GM12878 (cell line): ENCODE data around the gene RBKS. TPM values are rescaled to one million over a fixed set of nuclear protein-coding genes. Genes with fewer than 3 reads are reported as not detected.

Source experiments
- ATAC-seq: fragments of 200-7000 bp; cut with Tn5 transposase; 3 replicates; pipeline ENCODE4 v1.9.1; 2020; ENCODE audit warnings: mild to moderate bottlenecking, moderate library complexity
- BruUV-seq: library from RNA; stranded (reverse); fragments of 400-500 nt; replicated peaks from 2 replicates; lab custom pipeline; 2021; lab: Mats Ljungman, UMichigan
- CTCF ChIA-PET: fragments of 300-600 bp; sonication (Branson Sonifier 250); formaldehyde crosslinking; extraction: SDS; loops from one replicate; lab custom pipeline; 2021; ENCODE audit warnings: inconsistent platforms; lab: Yijun Ruan, JAX
- POLR2A ChIA-PET: fragments of 350-600 bp; formaldehyde crosslinking; extraction: SDS; loops from one replicate; lab custom pipeline; 2021; ENCODE audit warnings: inconsistent platforms; lab: Charles Lee
- RAD21 ChIA-PET: fragments of 300-600 bp; sonication (Branson Sonifier 250); formaldehyde crosslinking; loops from one replicate; lab custom pipeline; 2023; ENCODE audit warnings: antibody characterized with exemption; ENCODE audit not compliant: unreplicated experiment; lab: Charles Lee
- SMC1A ChIA-PET: fragments of 300-600 bp; sonication (Branson Sonifier 250); formaldehyde crosslinking; loops from one replicate; lab custom pipeline; 2023; ENCODE audit not compliant: unreplicated experiment, uncharacterized antibody; lab: Charles Lee
- DNase-seq: peaks from one replicate; pipeline ENCODE4 v3.0.0-alpha.2; 2011; ENCODE audit warnings: low read depth, low spot score
- FAIRE-seq: peaks from 3 replicates; lab custom pipeline; 2011; peaks lifted over from hg19 to GRCh38; lab: Jason Lieb, UNC
- H2AFZ ChIP-seq: 2 replicates; pipeline ENCODE4 v1.6.0; 2011; ENCODE audit warnings: low read depth, low read length, control low read depth; ENCODE audit not compliant: control insufficient read depth
- H3K27ac ChIP-seq: 2 replicates; pipeline ENCODE4 v1.5.1; 2011; ENCODE audit warnings: control low read depth; ENCODE audit not compliant: control insufficient read depth, insufficient read depth
- H3K27me3 ChIP-seq, 2 experiments: replicated peaks in 1 of 2; 2 replicates each; pipeline versions ENCODE4 v1.6.0 to v1.6.1; 2011; ENCODE audit warnings: low read length in 1 of 2; ENCODE audit not compliant: control insufficient read depth in 2 of 2, insufficient read depth in 2 of 2
- H3K36me3 ChIP-seq, 2 experiments: 2 replicates each; pipeline ENCODE4 v1.5.1; 2011; ENCODE audit warnings: low read length in 1 of 2; ENCODE audit not compliant: control insufficient read depth in 2 of 2, insufficient read depth in 2 of 2
- H3K4me1 ChIP-seq: 2 replicates; pipeline ENCODE4 v1.6.1; 2011; ENCODE audit warnings: mild to moderate bottlenecking, low read length, moderate library complexity, mixed read lengths; ENCODE audit not compliant: control insufficient read depth, insufficient read depth
- H3K4me2 ChIP-seq: 2 replicates; pipeline ENCODE4 v1.6.0; 2011; ENCODE audit warnings: control low read depth; ENCODE audit not compliant: control insufficient read depth, insufficient read depth
- H3K4me3 ChIP-seq: fragments of 200-600 bp; sonication (generic); 2 replicates; pipeline ENCODE4 v1.5.1; 2016
- H3K79me2 ChIP-seq: 2 replicates; pipeline ENCODE4 v1.6.0; 2011; ENCODE audit warnings: low read length; ENCODE audit not compliant: control insufficient read depth, insufficient read depth
- H3K9ac ChIP-seq: 2 replicates; pipeline ENCODE4 v1.8.0; 2011; ENCODE audit warnings: low read length, control low read depth, mixed read lengths; ENCODE audit not compliant: control insufficient read depth, insufficient read depth
- H3K9me3 ChIP-seq: replicated peaks from 3 replicates; pipeline ENCODE4 v1.5.1; 2011; ENCODE audit warnings: mild to moderate bottlenecking, low read length; ENCODE audit not compliant: control insufficient read depth, insufficient read depth
- H4K20me1 ChIP-seq: 2 replicates; pipeline ENCODE4 v1.6.0; 2011; ENCODE audit not compliant: control insufficient read depth, insufficient read depth
- BCLAF1 ChIP-seq: fragments of 450-650 bp; IDR thresholded peaks from 2 replicates; pipeline ENCODE4 v1.6.1; 2017; ENCODE audit warnings: antibody characterized with exemption, mild to moderate bottlenecking, moderate library complexity
- BMI1 ChIP-seq: fragments of 450-650 bp; IDR thresholded peaks from 2 replicates; pipeline ENCODE4 v1.6.1; 2016; ENCODE audit warnings: mild to moderate bottlenecking, moderate library complexity, borderline replicate concordance
- DPF2 ChIP-seq: fragments of 450-650 bp; IDR thresholded peaks from 2 replicates; pipeline ENCODE4 v1.6.1; 2017; ENCODE audit warnings: mild to moderate bottlenecking
- E2F4 ChIP-seq: IDR thresholded peaks from 2 replicates; pipeline ENCODE4 v1.6.1; 2012; ENCODE audit warnings: low read depth, low read length, improper control_type of control experiment
- ESRRA ChIP-seq: IDR thresholded peaks from 2 replicates; pipeline ENCODE4 v1.6.1; 2012; ENCODE audit warnings: mild to moderate bottlenecking, low read length, improper control_type of control experiment
- HDAC6 ChIP-seq: fragments of 200-600 bp; sonication (generic); IDR thresholded peaks from one replicate; pipeline ENCODE4 v1.8.0; 2017; ENCODE audit warnings: antibody characterized with exemption; ENCODE audit not compliant: unreplicated experiment
- IRF3 ChIP-seq: fragments of 450-650 bp; IDR thresholded peaks from 2 replicates; pipeline ENCODE4 v1.6.1; 2014; ENCODE audit warnings: mild to moderate bottlenecking
- MEF2A ChIP-seq: IDR thresholded peaks from 2 replicates; pipeline ENCODE4 v1.6.1; 2011; ENCODE audit warnings: low read depth, mild to moderate bottlenecking, low read length, moderate library complexity; ENCODE audit not compliant: insufficient read depth
- NFYA ChIP-seq: IDR thresholded peaks from 2 replicates; pipeline ENCODE4 v1.6.1; 2011; ENCODE audit warnings: low read depth, mild to moderate bottlenecking, low read length, improper control_type of control experiment, borderline replicate concordance
- NR2C1 ChIP-seq: fragments of 450-650 bp; IDR thresholded peaks from 2 replicates; pipeline ENCODE4 v1.6.1; 2017; ENCODE audit warnings: antibody characterized with exemption, mild to moderate bottlenecking, moderate library complexity
- POLR2AphosphoS2 ChIP-seq: IDR thresholded peaks from 2 replicates; pipeline ENCODE4 v1.6.1; 2011; ENCODE audit warnings: low read depth, mild to moderate bottlenecking, low read length, improper control_type of control experiment, moderate library complexity
- SIN3A ChIP-seq: IDR thresholded peaks from 2 replicates; pipeline ENCODE4 v1.6.1; 2012; ENCODE audit warnings: low read depth, low read length, improper control_type of control experiment
- SREBF1 ChIP-seq: IDR thresholded peaks from 2 replicates; pipeline ENCODE4 v1.6.1; 2012; ENCODE audit warnings: mild to moderate bottlenecking, low read length
- SUPT20H ChIP-seq: IDR thresholded peaks from 2 replicates; pipeline ENCODE4 v1.6.1; 2011; ENCODE audit warnings: low read depth, mild to moderate bottlenecking, low read length, moderate library complexity, borderline replicate concordance; ENCODE audit not compliant: control insufficient read depth
- TAF1 ChIP-seq: IDR thresholded peaks from 2 replicates; pipeline ENCODE4 v1.6.1; 2011; ENCODE audit warnings: mild to moderate bottlenecking, low read depth, low read length, borderline replicate concordance
- TCF12 ChIP-seq: IDR thresholded peaks from 2 replicates; pipeline ENCODE4 v1.6.1; 2011; ENCODE audit warnings: low read depth, mild to moderate bottlenecking, low read length
- ZBTB33 ChIP-seq: fragments of 450-650 bp; IDR thresholded peaks from 2 replicates; pipeline ENCODE4 v1.6.1; 2017; ENCODE audit warnings: mild to moderate bottlenecking
- ZNF384 ChIP-seq: IDR thresholded peaks from 2 replicates; pipeline ENCODE4 v1.6.1; 2012; ENCODE audit warnings: low read depth, mild to moderate bottlenecking, low read length, improper control_type of control experiment, borderline replicate concordance
- WGBS: methylation state at CpG from one replicate; pipeline ENCODE4 v1.1.6; 2016; ENCODE audit warnings: low lambda C conversion rate; ENCODE audit not compliant: insufficient replicate concordance, insufficient coverage; ENCODE audit errors: missing lambda C conversion rate; 5-methylcytosine and 5-hydroxymethylcytosine counted together
- in situ Hi-C: fragments of 300-500 bp; cut with MboI; formaldehyde crosslinking; loops from 9 replicates; pipeline ENCODE4 v1.14.3; 2018; ENCODE audit warnings: mixed read lengths
- intact Hi-C: fragments of 100-400 bp; cut with micrococcal nuclease; formaldehyde crosslinking; loops from one replicate; pipeline ENCODE4 v1.14.2; 2022; ENCODE audit not compliant: unreplicated experiment
- polyA plus RNA-seq, 11 experiments: library from polyadenylated mRNA; depleted of rRNA in 4 of 11; unstranded in 6 of 11; stranded (reverse) in 5 of 11; fragments of >200 nt; fragmentation: Nextera tagmentation in 4 of 11; fragmentation: Illumina TruSeq in 1 of 11; extraction: Ambion mirVana in 4 of 11; extraction: Trizol in 1 of 11; gene quantifications; 1 replicate in 1 of 11; 2 replicates in 10 of 11; pipeline versions ENCODE4 v1.2.1 to v1.2.3, GENCODE V29; 2011 to 2016; ENCODE audit warnings: inconsistent platforms in 2 of 11, missing spikeins in 2 of 11, low read depth in 1 of 11
- total RNA-seq, 4 experiments: library from RNA; depleted of rRNA in 3 of 4; stranded (reverse); fragments of >200 nt in 3 of 4; fragmentation: Illumina TruSeq in 1 of 4; extraction: Trizol in 1 of 4; gene quantifications; 2 replicates each; pipeline versions ENCODE4 v1.2.1 to v1.2.3, GENCODE V29; 2013 to 2021

The RBKS gene
- total and polyA plus RNA-seq, 10 of the 15 experiments (the other 5 are each of a cell fraction or from before 2014, with no cell fraction given), result 0.39 to 1.8 (median 1.0) TPM

- ATAC-seq, result no peak
- CTCF ChIA-PET, result no interaction called here
- Histone ChIP-seq H3K9me3 (no peaks in the 10 kb centered on the region), H2AFZ (no peak overlapping the region), H3K9ac (no peak overlapping the region), H3K4me3 (no peak overlapping the region), H3K4me1 (no peaks in the 10 kb centered on the region), H3K27me3 (no peaks in the 10 kb centered on the region), H3K27ac (no peak overlapping the region), H4K20me1 (no peaks in the 10 kb centered on the region; the same call in 1 of the 2 replicates), H3K4me2 (no peak overlapping the region), H3K79me2 (no peaks in the 10 kb centered on the region), H3K36me3 (no peaks in the 10 kb centered on the region)
- intact Hi-C loops (no loop called here), in situ Hi-C loops (no loop called here)
- BruUV-seq, result no TSS peak
- POLR2A ChIA-PET, result no interaction called here
- SMC1A ChIA-PET, result interaction anchor here (1.0 to 2.1 kb wide), 2 partner anchors 10 to 17 kb away, joined by 3 to 9 read pairs; no protein-coding TSS in a partner anchor
- RAD21 ChIA-PET, result no interaction called here
- no peak for TF ChIP-seq TCF12
- no peak for TF ChIP-seq BMI1
- TF ChIP-seq NR2C1, result no peak
- no peak for TF ChIP-seq BCLAF1
- no peak for TF ChIP-seq POLR2AphosphoS2
- TF ChIP-seq NFYA, result no peak
- no peak for TF ChIP-seq DPF2
- TF ChIP-seq ZBTB33, result no peak
- no peak for TF ChIP-seq SIN3A
- TF ChIP-seq HDAC6, result no peak
- TF ChIP-seq SREBF1, result no peak
- TF ChIP-seq TAF1, result no peak
- no peak for TF ChIP-seq IRF3
- TF ChIP-seq SUPT20H, result no peak
- TF ChIP-seq E2F4, result no peak
- TF ChIP-seq ZNF384, result no peak
- TF ChIP-seq ESRRA, result no peak
- TF ChIP-seq MEF2A, result no peak
- no peak for DNase-seq
- WGBS, result 33% methylated on average over 3 of the region's 3 CpGs
- FAIRE-seq, result no peak
These were observed 17.4 kb upstream of the RBKS start for GRCh38 chr2:27907547-27907946.
